GM19372 (cell line): ENCODE results near the gene SLC44A3.
A peak's percentile ranks its signal among the peaks of the same experiment; 100 is the strongest.
"Not testable (repeated sequence)": the region's sequence is repeated elsewhere in the genome, so short reads cannot be mapped to it uniquely, and the experiment has no call there.

Source experiments
- ATAC-seq: cut with Tn5 transposase; IDR thresholded peaks from one replicate; pipeline ENCODE4 v1.9.1; 2021; ENCODE audit warnings: mild to moderate bottlenecking, low read depth, moderate library complexity; ENCODE audit not compliant: unreplicated experiment

SLC44A3 gene

DNA sequence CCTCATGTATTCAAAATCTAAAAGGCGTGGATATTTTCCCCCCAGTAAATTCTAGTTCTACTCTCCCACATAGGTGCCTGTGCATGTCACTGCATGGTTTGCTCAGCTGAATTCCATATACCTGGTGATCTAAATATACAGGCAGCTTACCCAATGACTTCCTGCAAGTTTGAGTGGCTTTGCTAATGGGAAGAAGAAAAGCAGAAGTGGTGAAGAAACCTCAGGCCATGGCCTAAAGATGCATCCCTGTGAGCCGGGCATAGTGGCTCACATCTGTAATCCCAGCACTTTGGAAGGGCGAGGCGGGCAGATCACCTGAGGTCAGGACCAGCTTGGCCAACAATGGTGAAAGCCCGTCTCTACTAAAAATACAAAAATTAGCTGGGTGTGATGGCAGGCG is 11.5 kb downstream of the SLC44A3 start:
- no peak for ATAC-seq

- no peak for ATAC-seq
These were observed 12.3 kb downstream of the SLC44A3 start for GRCh38 chr1:94832446-94832845.

DNA sequence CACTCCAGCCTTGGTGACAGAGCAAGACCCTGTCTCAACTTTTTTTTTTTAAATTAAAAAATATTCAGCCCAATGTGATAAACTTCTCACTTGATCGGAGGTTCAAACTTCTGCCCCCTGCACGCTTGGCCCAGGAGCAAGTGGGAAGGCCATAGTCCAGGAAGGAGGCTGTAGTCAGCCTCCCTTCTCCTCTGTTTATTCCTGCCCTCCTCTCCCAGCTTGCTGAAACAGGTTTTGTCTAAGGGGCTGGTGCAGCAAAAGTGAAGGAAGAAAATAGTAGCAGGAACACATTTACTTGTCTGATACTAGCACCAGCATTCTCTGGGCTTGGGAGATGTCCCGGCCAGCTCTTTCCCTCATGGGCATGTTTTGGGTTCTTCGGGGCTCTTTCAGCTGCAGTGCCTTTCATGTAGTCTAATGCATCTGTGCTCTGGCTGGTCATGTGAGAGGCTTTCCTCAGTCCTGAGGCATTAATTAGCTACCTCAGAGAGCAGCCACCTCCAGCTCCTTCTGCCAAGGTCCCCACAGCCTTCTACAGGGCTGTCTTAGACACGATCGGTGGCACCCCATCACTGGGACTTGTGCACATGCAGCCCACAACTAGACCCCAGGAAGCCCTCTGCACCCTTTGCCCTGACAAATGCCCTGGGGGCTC is 12.9 kb downstream of the SLC44A3 start:
- ATAC-seq = no peak

DNA sequence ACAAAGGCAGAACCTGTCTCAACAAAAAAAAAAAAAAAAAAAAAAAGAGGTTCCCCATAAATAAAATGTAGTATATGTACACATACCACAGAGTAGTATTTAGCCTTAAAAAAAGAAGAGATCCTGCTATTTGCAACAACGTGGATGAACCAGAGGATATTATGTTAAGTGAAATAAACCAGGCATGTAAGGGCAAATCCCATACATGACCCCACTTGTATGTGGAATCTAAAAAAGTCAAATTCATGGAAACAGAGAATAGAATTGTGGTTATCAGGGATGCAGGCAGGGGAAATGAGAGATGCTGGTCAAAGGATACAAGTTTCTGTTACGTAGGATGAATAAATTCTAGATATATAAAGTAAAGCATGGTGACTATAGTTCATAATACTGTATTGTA is 16.7 kb downstream of the SLC44A3 start:
- no peak for ATAC-seq

DNA sequence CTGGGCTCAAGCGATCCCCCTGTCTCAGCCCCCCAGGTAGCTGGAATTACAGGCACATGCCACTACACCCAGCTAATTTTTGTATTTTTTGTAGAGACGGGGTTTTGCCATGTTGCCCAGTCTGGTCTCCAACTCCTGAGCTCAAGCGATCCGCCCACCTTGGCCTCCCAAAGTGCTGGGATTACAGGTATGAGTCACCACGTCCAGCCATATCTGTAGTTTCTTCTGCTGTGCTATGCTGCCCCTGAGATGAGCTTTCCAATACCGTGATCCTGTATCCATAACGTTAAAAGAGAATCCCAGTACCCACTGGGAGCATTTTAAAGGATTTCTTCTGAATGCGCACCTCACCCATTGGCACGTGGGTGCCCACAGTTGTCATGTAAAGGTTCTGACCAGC is 20.2 kb downstream of the SLC44A3 start:
- not testable (repeated sequence) for ATAC-seq

- ATAC-seq = no peak
These were observed 20.7 kb downstream of the SLC44A3 start for GRCh38 chr1:94840808-94841207.

GRCh38 chr1:94843430-94843829 is 23.3 kb downstream of the SLC44A3 start:
- ATAC-seq = no peak

GRCh38 chr1:94843846-94844245 is 23.7 kb downstream of the SLC44A3 start:
- ATAC-seq = no peak

GRCh38 chr1:94846308-94846707 is 26.2 kb downstream of the SLC44A3 start:
- no peak for ATAC-seq

- ATAC-seq = no peak
These were observed 31.4 kb downstream of the SLC44A3 start for GRCh38 chr1:94851571-94851970.

DNA sequence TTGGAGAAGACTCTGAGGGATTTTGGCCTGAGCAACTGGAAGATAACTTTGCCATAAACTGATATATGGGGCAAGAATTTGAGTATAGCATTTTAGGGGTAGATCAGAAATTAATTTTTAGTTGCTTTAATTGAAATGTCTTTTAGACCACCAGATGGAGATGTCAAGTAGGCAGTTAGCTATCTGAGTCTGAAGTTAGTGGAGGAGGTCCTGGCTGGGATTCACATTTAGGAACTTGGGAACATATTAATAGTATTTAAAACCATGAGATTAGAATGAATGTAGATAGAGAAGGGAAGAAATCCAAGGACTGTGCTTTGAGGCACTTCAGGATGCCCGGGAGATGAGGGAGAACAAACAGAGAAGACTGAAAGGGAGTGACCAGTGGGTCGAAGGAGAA is 32.6 kb downstream of the SLC44A3 start:
- no peak for ATAC-seq

DNA sequence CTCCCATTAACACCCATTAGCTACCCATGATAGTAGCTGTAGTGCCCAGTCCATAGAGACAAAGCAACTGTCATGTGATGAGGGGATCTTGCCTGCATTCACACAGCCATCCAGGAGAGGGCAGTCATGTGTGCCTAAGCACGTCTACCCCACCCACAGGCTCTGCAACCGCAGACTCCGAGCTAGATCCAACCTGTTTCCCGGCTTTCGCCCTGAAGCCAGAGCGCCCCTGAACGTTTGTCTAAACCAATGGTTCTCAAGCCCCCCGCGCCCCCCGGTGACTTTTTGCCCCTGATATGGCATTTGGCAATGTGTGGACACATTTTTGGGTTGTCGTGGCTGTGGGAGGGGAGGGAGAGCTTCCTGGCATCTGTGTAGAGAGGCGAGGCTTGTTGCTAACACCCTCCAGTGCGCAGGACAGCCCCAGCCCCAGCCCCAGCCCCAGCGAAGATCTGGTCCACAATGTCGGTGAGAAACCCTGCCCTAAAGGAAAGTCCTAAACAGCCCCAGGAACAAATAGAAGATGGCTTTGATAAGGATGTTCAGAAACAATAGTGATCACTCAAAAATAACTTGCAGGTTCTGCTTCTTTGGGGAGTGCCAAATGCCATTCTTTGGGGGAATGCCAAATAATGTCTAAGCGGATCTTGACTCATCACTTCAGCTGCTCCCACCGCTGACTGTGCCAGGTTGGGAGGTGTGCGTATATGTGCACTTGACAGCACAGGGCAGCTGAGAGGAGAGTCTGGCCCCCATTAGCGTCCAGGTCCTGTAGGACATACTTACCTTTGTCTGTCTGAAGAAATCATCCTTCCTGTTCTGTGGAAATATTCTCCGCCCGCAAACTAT is 34.5 kb downstream of the SLC44A3 start:
- ATAC-seq = peak; percentile 99

GRCh38 chr1:94855307-94855700 is 35.1 kb downstream of the SLC44A3 start:
- no peak for ATAC-seq

DNA sequence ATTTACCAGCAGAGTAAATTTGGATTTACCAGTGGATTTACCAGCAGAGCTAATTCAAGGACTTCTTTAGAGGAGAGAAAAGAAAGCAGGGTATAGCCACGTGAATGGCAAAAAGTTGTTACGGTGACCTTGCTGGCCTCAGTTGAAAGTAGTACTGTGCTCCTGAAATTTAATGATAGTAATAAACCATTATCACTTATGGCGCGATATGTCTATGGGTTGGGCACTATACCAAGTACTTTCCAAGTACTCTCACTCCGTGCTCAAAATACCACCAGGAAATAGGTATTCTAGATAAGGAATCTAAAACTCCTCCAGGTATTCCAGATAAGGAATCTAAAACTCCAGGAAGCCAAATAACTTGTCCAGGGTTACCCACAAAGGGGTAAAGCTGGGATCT is 35.8 kb downstream of the SLC44A3 start:
- no peak for ATAC-seq

GRCh38 chr1:94856868-94857267 is 36.7 kb downstream of the SLC44A3 start:
- ATAC-seq = no peak

DNA sequence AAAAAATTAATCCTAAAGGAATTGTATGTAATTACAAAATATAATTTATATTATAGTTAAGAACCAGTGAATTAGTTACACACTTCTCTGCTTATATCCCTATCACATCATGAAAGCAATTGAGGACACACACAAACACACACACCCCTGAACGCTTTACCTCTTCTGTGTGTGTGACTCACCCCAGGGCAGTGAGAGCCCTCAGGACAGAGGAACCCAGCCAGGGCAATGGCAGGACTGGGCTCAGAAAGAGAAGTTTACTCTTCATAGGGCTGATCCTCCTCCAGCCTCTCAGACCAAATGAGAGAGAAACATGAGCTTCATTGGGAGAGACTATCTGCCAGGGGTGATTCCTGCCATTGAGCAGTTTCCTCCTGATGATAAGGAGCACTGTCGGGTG is 38.1 kb downstream of the SLC44A3 start:
- no peak for ATAC-seq

DNA sequence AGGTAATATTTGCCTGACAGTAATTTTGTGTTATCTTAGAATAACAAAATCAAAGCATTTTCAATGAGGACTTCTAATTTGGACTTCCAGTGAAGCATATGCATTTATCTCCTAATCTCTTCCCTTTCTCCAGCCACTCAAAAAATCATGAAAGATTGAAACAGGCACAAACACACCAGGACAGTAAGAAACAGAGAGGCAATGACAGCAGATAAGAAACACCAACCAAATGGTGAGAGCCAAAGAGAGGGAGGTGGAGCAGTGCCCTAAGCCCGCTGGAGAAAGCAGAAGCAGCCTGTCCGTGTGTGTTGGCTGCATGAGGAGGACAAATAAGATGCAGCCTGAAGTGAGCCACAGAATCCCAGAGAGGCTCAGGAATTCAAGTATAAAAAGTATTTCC is 39.0 kb downstream of the SLC44A3 start:
- no peak for ATAC-seq

GRCh38 chr1:94862718-94863117 is 42.6 kb downstream of the SLC44A3 start:
- no peak for ATAC-seq

DNA sequence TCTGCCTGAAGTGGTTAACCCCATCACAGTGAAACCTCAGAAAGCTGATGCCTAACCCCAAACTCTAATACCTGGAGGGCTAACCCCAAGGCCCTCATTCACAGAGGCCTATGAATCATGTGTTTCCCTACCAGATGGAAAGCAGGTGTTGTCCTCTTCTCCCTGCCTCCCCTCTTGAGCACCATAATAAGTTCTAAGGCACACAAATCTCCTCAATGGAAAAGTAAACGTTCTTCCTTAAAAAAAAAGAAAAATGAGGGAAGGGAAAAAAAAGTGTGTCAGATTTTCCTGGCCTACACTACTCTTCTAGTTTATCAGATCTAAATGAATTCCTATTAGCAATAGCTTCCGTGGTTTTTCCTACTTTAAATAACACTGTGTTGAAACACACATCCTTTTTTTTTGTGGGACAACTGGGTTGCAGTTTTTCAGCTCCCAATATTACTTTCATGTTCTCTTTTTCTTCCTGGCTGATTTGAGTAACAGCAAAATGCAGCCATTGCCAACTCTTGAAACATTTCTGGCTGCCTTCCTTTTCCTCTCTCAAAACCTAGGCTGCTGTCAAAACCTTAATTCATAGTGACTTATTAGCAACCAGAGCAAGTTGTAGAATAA is 43.2 kb downstream of the SLC44A3 start:
- no peak for ATAC-seq

DNA sequence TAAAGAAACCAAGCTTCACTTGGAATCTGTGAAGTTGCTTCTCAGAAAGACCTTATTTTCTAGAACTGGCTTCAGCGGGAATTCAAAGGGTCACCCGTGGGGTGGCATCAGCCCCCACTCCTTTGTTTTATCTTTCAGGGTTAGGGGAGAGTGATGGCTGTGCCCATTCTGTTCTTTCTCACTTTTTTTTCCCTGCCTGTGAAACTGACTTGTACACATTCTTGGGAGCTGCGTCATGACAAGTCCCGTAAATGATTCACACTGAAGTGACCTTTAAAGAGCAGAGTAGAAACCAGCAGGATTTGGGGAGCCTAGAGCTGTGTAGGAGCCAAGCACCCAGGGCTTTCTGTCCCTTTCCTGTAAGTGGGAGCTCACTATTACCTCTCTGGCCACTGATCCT is 43.8 kb downstream of the SLC44A3 start:
- ATAC-seq = no peak

DNA sequence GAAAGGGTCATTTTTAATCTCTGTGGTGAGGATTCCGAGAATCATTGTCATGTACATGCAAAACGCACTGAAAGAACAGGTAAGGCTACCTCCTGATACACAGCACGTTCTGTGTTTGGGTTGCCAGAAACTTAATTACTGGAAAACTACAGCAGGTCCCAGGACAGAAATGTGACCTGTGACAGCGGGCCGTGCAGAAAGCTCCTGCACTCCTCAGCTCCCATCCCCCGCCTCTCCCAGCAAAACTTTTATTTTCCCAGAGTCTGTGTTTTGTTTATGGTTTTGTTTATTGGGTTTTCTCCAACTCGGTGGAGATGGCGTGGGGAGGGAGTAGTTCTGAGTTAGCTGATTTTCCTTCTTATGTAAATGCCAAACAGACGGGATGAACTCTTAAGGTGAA is 44.7 kb downstream of the SLC44A3 start:
- ATAC-seq = no peak

DNA sequence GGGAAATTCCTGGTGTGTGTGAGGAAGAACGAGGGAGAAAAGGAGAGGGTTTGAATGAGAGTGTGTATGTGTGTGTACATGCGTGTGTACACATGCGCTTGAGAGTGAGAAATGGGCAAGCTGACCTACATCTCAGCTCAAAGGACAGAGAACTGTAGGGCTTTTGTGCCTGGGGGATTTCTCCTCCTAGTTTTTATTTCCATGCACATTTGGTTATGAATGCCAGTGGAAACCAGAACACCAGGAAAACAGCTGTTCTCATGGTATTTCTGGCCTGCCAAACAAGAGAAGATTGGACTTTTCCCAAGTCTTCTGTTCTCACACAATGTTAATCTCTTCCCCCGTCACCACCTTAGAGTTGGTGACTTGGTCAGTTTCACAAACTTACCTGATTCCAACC is 45.2 kb downstream of the SLC44A3 start:
- no peak for ATAC-seq
